ENCODE results near the gene TCTA. TPM values are rescaled to one million over a fixed set of nuclear protein-coding genes. Genes with fewer than 3 reads are reported as not detected.

Gene TCTA
- total and polyA plus RNA-seq, 10 of the 15 experiments (the other 5 are each of a cell fraction or from before 2014, with no cell fraction given), result 6.5 to 30.5 (median 18.3) TPM

DNA sequence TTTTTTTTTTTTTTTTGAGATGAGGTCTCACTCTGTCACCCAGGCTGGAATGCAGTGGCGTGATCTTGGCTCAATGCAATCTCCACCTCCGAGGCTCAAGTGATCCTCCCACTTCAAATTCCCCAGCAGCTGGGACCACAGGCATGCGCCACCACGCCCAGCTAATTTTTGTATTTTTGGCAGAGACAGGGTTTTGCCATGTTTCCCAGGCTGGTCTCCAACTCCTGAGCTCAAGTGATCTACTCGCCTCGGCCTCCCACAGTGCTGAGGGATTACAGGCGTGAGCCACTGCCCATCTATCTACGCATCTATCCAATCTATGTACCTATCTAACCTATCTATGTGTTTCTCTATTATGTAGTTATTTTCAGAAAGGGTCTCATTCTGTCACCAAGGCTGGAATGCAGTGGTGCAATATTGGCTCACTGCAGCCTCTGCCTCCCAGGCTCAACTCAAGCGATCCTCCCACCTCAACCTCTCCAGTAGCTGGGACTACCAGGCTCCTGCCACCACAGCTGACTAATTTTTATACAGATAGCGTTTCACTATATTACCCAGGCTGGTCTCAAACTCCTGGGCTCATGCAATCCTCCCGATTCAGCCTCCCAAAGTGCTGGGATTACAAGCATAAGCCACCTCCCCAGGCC lies 33.9 kb upstream of the TCTA start:
- FAIRE-seq, result no peak
- Histone ChIP-seq H3K36me3 (ENCODE audit: control insufficient read depth in 2 of 2, insufficient read depth in 2 of 2, low read length in 1 of 2) (peaks cover 7 to 10% of the 10 kb centered on the region in 2 experiments; a peak in 3 of 4 replicates), H3K4me1 (ENCODE audit: control insufficient read depth, insufficient read depth, low read length) (peaks cover 14% of the 10 kb centered on the region), H3K4me3 (no peak overlapping the region), H3K9me3 (replicated peaks; ENCODE audit: control insufficient read depth, insufficient read depth, low read length) (peaks cover 21% of the 10 kb centered on the region; the same call in 2 of the 3 replicates), H4K20me1 (ENCODE audit: control insufficient read depth, insufficient read depth) (no peaks in the 10 kb centered on the region), H3K27me3 (replicated peaks in 1 of 2; ENCODE audit: control insufficient read depth in 2 of 2, insufficient read depth in 2 of 2, low read length in 1 of 2) (no peaks in the 10 kb centered on the region), H3K27ac (ENCODE audit: control insufficient read depth, insufficient read depth) (no peak overlapping the region), H3K79me2 (ENCODE audit: control insufficient read depth, insufficient read depth, low read length) (peaks cover 70% of the 10 kb centered on the region), H3K4me2 (ENCODE audit: control insufficient read depth, insufficient read depth) (0 out of 2 replicates have a peak overlapping the region, but pooled peaks have one; percentile 10), H2AFZ (ENCODE audit: control insufficient read depth, low read depth, low read length) (no peak overlapping the region), H3K9ac (ENCODE audit: control insufficient read depth, insufficient read depth, low read length) (no peak overlapping the region)
- no peak for DNase-seq (ENCODE audit: low read depth, low spot score)
- SMC1A ChIA-PET (ENCODE audit: uncharacterized antibody, unreplicated experiment), result interaction anchor here (1.0 to 1.3 kb wide), 3 partner anchors 33 to 205 kb away, joined by 3 to 4 read pairs (median 3); partner anchors contain the start of gene USP4
- BruUV-seq (replicated peaks), result no TSS peak
- POLR2A ChIA-PET, result interaction anchor here (0.6 to 0.7 kb wide), 3 partner anchors 22 to 306 kb away, joined by 3 to 6 read pairs (median 5); no protein-coding TSS in a partner anchor
- RAD21 ChIA-PET (ENCODE audit: unreplicated experiment), result interaction anchor here (1.4 kb wide), 1 partner anchor 66 kb away, joined by 3 read pairs; no protein-coding TSS in a partner anchor
- in situ Hi-C loops (cut with MboI), result no loop called here
- intact Hi-C loops (cut with micrococcal nuclease; ENCODE audit: unreplicated experiment), result no loop called here
- 85% methylated on average over 8 of the region's 11 CpGs for WGBS (ENCODE audit: insufficient coverage, insufficient replicate concordance, low lambda C conversion rate, missing lambda C conversion rate)
- ATAC-seq, result no peak
- TF ChIP-seq HDAC2 (IDR thresholded peaks at IDR 0.05) (no peak), RBBP5 (conservative IDR thresholded peaks at IDR 0.05) (no peak), BACH1 (IDR thresholded peaks at IDR 0.05; ENCODE audit: borderline replicate concordance) (no peak), IKZF1 (conservative IDR thresholded peaks at IDR 0.05) (no peak)
- TF ChIP-seq, protein P1, sequence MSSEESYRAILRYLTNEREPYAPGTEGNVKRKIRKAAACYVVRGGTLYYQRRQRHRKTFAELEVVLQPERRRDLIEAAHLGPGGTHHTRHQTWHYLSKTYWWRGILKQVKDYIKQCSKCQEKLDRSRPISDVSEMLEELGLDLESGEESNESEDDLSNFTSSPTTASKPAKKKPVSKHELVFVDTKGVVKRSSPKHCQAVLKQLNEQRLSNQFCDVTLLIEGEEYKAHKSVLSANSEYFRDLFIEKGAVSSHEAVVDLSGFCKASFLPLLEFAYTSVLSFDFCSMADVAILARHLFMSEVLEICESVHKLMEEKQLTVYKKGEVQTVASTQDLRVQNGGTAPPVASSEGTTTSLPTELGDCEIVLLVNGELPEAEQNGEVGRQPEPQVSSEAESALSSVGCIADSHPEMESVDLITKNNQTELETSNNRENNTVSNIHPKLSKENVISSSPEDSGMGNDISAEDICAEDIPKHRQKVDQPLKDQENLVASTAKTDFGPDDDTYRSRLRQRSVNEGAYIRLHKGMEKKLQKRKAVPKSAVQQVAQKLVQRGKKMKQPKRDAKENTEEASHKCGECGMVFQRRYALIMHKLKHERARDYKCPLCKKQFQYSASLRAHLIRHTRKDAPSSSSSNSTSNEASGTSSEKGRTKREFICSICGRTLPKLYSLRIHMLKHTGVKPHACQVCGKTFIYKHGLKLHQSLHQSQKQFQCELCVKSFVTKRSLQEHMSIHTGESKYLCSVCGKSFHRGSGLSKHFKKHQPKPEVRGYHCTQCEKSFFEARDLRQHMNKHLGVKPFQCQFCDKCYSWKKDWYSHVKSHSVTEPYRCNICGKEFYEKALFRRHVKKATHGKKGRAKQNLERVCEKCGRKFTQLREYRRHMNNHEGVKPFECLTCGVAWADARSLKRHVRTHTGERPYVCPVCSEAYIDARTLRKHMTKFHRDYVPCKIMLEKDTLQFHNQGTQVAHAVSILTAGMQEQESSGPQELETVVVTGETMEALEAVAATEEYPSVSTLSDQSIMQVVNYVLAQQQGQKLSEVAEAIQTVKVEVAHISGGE (CRISPR knock-in tag; IDR thresholded peaks at IDR 0.05), result no peak
- TF ChIP-seq, protein P2, sequence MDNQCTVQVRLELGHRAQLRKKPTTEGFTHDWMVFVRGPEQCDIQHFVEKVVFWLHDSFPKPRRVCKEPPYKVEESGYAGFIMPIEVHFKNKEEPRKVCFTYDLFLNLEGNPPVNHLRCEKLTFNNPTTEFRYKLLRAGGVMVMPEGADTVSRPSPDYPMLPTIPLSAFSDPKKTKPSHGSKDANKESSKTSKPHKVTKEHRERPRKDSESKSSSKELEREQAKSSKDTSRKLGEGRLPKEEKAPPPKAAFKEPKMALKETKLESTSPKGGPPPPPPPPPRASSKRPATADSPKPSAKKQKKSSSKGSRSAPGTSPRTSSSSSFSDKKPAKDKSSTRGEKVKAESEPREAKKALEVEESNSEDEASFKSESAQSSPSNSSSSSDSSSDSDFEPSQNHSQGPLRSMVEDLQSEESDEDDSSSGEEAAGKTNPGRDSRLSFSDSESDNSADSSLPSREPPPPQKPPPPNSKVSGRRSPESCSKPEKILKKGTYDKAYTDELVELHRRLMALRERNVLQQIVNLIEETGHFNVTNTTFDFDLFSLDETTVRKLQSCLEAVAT (IDR thresholded peaks at IDR 0.05), result no peak
- CTCF ChIA-PET, result no interaction called here
